H9 (cell line): ENCODE results near the gene ZMIZ1. TPM values are rescaled to one million over a fixed set of nuclear protein-coding genes. Genes with fewer than 3 reads are reported as not detected.

ENCODE experiments used
- DNase-seq: peaks from one replicate; pipeline ENCODE4 v3.0.0-alpha.2; 2017
- H2AFZ ChIP-seq: one replicate; pipeline ENCODE4 v1.6.1; 2013; ENCODE audit warnings: mild to moderate bottlenecking, low read length, control low read depth, moderate library complexity
- H2AK5ac ChIP-seq: 2 replicates; pipeline ENCODE4 v1.6.1; 2013; ENCODE audit warnings: low read length, control low read depth, mixed read lengths; ENCODE audit not compliant: insufficient read length
- H2BK120ac ChIP-seq: one replicate; pipeline ENCODE4 v1.6.1; 2013; ENCODE audit warnings: low read depth, mild to moderate bottlenecking, low read length, control low read depth, inconsistent platforms; ENCODE audit not compliant: poor library complexity, severe bottlenecking
- H2BK12ac ChIP-seq: 2 replicates; pipeline ENCODE4 v1.6.1; 2013; ENCODE audit warnings: low read length, control low read depth, mixed read lengths, low read depth; ENCODE audit not compliant: insufficient read length
- H2BK15ac ChIP-seq: 2 replicates; pipeline ENCODE4 v1.6.1; 2013; ENCODE audit warnings: low read depth, low read length, control low read depth
- H2BK20ac ChIP-seq: one replicate; pipeline ENCODE4 v1.6.1; 2013; ENCODE audit warnings: low read depth, mild to moderate bottlenecking, low read length, control low read depth, inconsistent platforms; ENCODE audit not compliant: poor library complexity, severe bottlenecking
- H2BK5ac ChIP-seq: 2 replicates; pipeline ENCODE4 v1.6.1; 2013; ENCODE audit warnings: low read length, control low read depth, mixed read lengths; ENCODE audit not compliant: insufficient read length
- H3K14ac ChIP-seq: 2 replicates; pipeline ENCODE4 v1.6.1; 2013; ENCODE audit warnings: low read length, control low read depth; ENCODE audit not compliant: insufficient read depth
- H3K18ac ChIP-seq: 2 replicates; pipeline ENCODE4 v1.6.1; 2013; ENCODE audit warnings: low read depth, mild to moderate bottlenecking, mixed read lengths, low read length, control low read depth; ENCODE audit not compliant: insufficient read length
- H3K23ac ChIP-seq: 2 replicates; pipeline ENCODE4 v1.6.1; 2013; ENCODE audit warnings: low read length, control low read depth, mixed read lengths, low read depth; ENCODE audit not compliant: insufficient read length
- H3K23me2 ChIP-seq: 2 replicates; pipeline ENCODE4 v1.6.1; 2013; ENCODE audit warnings: low read depth, mild to moderate bottlenecking, mixed read lengths, low read length, control low read depth; ENCODE audit not compliant: insufficient read length, poor library complexity, severe bottlenecking
- H3K27ac ChIP-seq: 2 replicates; pipeline ENCODE4 v1.5.1; 2013; ENCODE audit warnings: low read length, control low read depth, mixed read lengths, low read depth; ENCODE audit not compliant: insufficient read length
- H3K27me3 ChIP-seq: 2 replicates; pipeline ENCODE4 v1.6.1; 2013; ENCODE audit warnings: low read length, control low read depth, inconsistent platforms; ENCODE audit not compliant: insufficient read depth
- H3K4ac ChIP-seq: 2 replicates; pipeline ENCODE4 v1.6.1; 2013; ENCODE audit warnings: low read depth, mild to moderate bottlenecking, control low read depth, inconsistent platforms, low read length, moderate library complexity
- H3K4me1 ChIP-seq: 2 replicates; pipeline ENCODE4 v1.6.1; 2013; ENCODE audit warnings: low read length, control low read depth, inconsistent platforms; ENCODE audit not compliant: insufficient read depth
- H3K4me2 ChIP-seq: 2 replicates; pipeline ENCODE4 v1.6.1; 2013; ENCODE audit warnings: low read length, control low read depth, mixed read lengths; ENCODE audit not compliant: insufficient read length, insufficient read depth
- H3K56ac ChIP-seq: 2 replicates; pipeline ENCODE4 v1.6.1; 2013; ENCODE audit warnings: low read depth, mild to moderate bottlenecking, mixed read lengths, low read length, control low read depth; ENCODE audit not compliant: insufficient read length
- H3K79me1 ChIP-seq: 2 replicates; pipeline ENCODE4 v1.6.1; 2013; ENCODE audit warnings: low read depth, mild to moderate bottlenecking, moderate library complexity, low read length, control low read depth, inconsistent platforms; ENCODE audit not compliant: insufficient read depth, poor library complexity, severe bottlenecking
- H3K79me2 ChIP-seq: 2 replicates; pipeline ENCODE4 v1.6.1; 2013; ENCODE audit warnings: low read length, control low read depth, inconsistent platforms; ENCODE audit not compliant: insufficient read depth
- H3K9ac ChIP-seq: 2 replicates; pipeline ENCODE4 v1.6.1; 2013; ENCODE audit warnings: low read length, control low read depth, mixed read lengths; ENCODE audit not compliant: insufficient read length; ENCODE audit errors: extremely low read depth
- H3K9me3 ChIP-seq: one replicate; pipeline ENCODE4 v1.6.1; 2013; ENCODE audit warnings: low read depth, low read length, inconsistent platforms; ENCODE audit not compliant: control insufficient read depth
- H3T11ph ChIP-seq: one replicate; pipeline ENCODE4 v1.6.1; 2013; ENCODE audit warnings: mild to moderate bottlenecking, low read length, control low read depth, inconsistent platforms
- H4K20me1 ChIP-seq: one replicate; pipeline ENCODE4 v1.6.1; 2013; ENCODE audit not compliant: control insufficient read depth, insufficient read length, insufficient read depth
- H4K5ac ChIP-seq: 2 replicates; pipeline ENCODE4 v1.6.1; 2013; ENCODE audit warnings: low read depth, mild to moderate bottlenecking, mixed read lengths, low read length, control low read depth; ENCODE audit not compliant: insufficient read length
- H4K8ac ChIP-seq: replicated peaks from 2 replicates; pipeline ENCODE4 v1.6.1; 2013; ENCODE audit warnings: low read length, control low read depth, mixed read lengths, low read depth; ENCODE audit not compliant: insufficient read length
- H4K91ac ChIP-seq: 2 replicates; pipeline ENCODE4 v1.6.1; 2013; ENCODE audit warnings: low read depth, mild to moderate bottlenecking, moderate library complexity, mixed read lengths, low read length, control low read depth; ENCODE audit not compliant: insufficient read length
- H3K27ac Mint-ChIP-seq, 3 experiments: 2 replicates in 2 of 3; 3 replicates in 1 of 3; pipeline ENCODE4 v1.8.0; 2020 to 2021; ENCODE audit warnings: mixed read lengths in 3 of 3, mild to moderate bottlenecking in 1 of 3, moderate library complexity in 1 of 3
- H3K27me3 Mint-ChIP-seq: 2 replicates; pipeline ENCODE4 v1.8.0; 2021; ENCODE audit warnings: low read depth, mild to moderate bottlenecking, moderate library complexity, mixed read lengths
- H3K36me3 Mint-ChIP-seq, 3 experiments: 2 replicates in 2 of 3; 3 replicates in 1 of 3; pipeline ENCODE4 v1.8.0; 2020 to 2021; ENCODE audit warnings: low read depth in 3 of 3, mixed read lengths in 3 of 3; ENCODE audit not compliant: insufficient read depth in 1 of 3
- H3K4me1 Mint-ChIP-seq, 2 experiments: 2 replicates each; pipeline ENCODE4 v1.8.0; 2020; ENCODE audit warnings: mixed read lengths in 2 of 2
- H3K4me3 Mint-ChIP-seq, 2 experiments: 2 replicates in 1 of 2; 3 replicates in 1 of 2; pipeline ENCODE4 v1.8.0; 2020 to 2021; ENCODE audit warnings: mild to moderate bottlenecking in 2 of 2, mixed read lengths in 2 of 2, moderate library complexity in 1 of 2
- H3K9me3 Mint-ChIP-seq, 2 experiments: 2 replicates in 1 of 2; 3 replicates in 1 of 2; pipeline ENCODE4 v1.8.0; 2020; ENCODE audit warnings: mild to moderate bottlenecking in 2 of 2, mixed read lengths in 2 of 2, moderate library complexity in 1 of 2
- CTCF ChIP-seq: fragments of 200-600 bp; sonication (generic); conservative IDR thresholded peaks from 3 replicates; pipeline ENCODE4 v1.8.0; 2021; ENCODE audit warnings: antibody characterized with exemption, mild to moderate bottlenecking
- WGBS: extraction: QIAGEN DNeasy Blood & Tissue Kit; methylation state at CpG from one replicate; pipeline ENCODE4 v1.1.7; 2013; ENCODE audit warnings: missing lambda C conversion rate, low lambda C conversion rate, mixed read lengths; ENCODE audit not compliant: insufficient read length; ENCODE audit errors: extremely low coverage; 5-methylcytosine and 5-hydroxymethylcytosine counted together
- total RNA-seq: library from RNA; stranded (reverse); gene quantifications from 2 replicates; pipeline ENCODE4 v1.2.1, GENCODE V29; 2021

The ZMIZ1 gene
- total RNA-seq, 1 experiment from 2014 or later = 36.9 TPM

- Histone ChIP-seq H2BK12ac (no peak overlapping the region), H3K9ac (no peak overlapping the region), H3T11ph (no peak overlapping the region), H2BK20ac (no peak overlapping the region), H2BK5ac (no peak overlapping the region), H3K79me2 (no peaks in the 10 kb centered on the region), H2BK15ac (no peak overlapping the region), H3K27ac (peak overlapping the region; percentile 26), H3K56ac (no peak overlapping the region), H3K23ac (no peak overlapping the region), H3K4me1 (peaks cover 21% of the 10 kb centered on the region; the same call in 1 of the 2 replicates), H2BK120ac (no peak overlapping the region), H3K79me1 (no peaks in the 10 kb centered on the region), H3K18ac (peak overlapping the region; percentile 74), H3K9me3 (no peaks in the 10 kb centered on the region), H3K23me2 (no peaks in the 10 kb centered on the region), H3K4me2 (no peak overlapping the region), H4K91ac (peak overlapping the region; percentile 27), H4K20me1 (no peaks in the 10 kb centered on the region), H3K27me3 (no peaks in the 10 kb centered on the region), H4K8ac (no peak overlapping the region), H2AK5ac (peak overlapping the region; percentile 69), H4K5ac (no peak overlapping the region), H3K4ac (peak overlapping the region; percentile 56; the same call in 1 of the 2 replicates), H2AFZ (no peak overlapping the region), H3K14ac (peak overlapping the region; percentile 75)
- Mint-ChIP-seq H3K36me3 (no peaks in the 10 kb centered on the region; a peak in 2 of 7 replicates), H3K27me3 (no peaks in the 10 kb centered on the region), H3K27ac (peak overlapping the region; percentile 96 to 98 (median 96)), H3K4me3 (peak overlapping the region in 1 of 2 experiments; percentile 47; a peak in 2 of 5 replicates), H3K4me1 (peaks cover 53 to 56% of the 10 kb centered on the region in 2 experiments), H3K9me3 (no peaks in the 10 kb centered on the region)
- no CpG with 5 or more reads among the region's 22 CpGs for WGBS
- no peak for DNase-seq
- no peak for TF ChIP-seq CTCF
Measured at GRCh38 chr10:79156334-79157274, 87.8 kb downstream of the ZMIZ1 start.
